Activated CD8-positive, alpha-beta T cell treated with anti-CD3 and anti-CD28 coated beads for 36 hours (primary cell): ENCODE measurements around the gene YOD1. TPM values are rescaled to one million over a fixed set of nuclear protein-coding genes. Genes with fewer than 3 reads are reported as not detected.

Experiments used
- ATAC-seq: fragments of 200-7000 bp; cut with Tn5 transposase; one replicate; pipeline ENCODE4 v1.10.0; 2021; ENCODE audit warnings: mild to moderate bottlenecking, moderate library complexity
- CTCF ChIA-PET: fragments of 350-600 bp; sonication (Branson Sonifier 250); formaldehyde crosslinking; loops from one replicate; lab custom pipeline; 2021; ENCODE audit warnings: antibody characterized with exemption; lab: Charles Lee
- POLR2A ChIA-PET: fragments of 350-600 bp; sonication (Branson Sonifier 250); formaldehyde crosslinking; loops from one replicate; lab custom pipeline; 2021; ENCODE audit warnings: antibody characterized with exemption; lab: Charles Lee
- DNase-seq: peaks from one replicate; pipeline ENCODE4 v3.0.0-alpha.2; 2020
- H3K27ac Mint-ChIP-seq: one replicate; pipeline ENCODE4 v1.8.0; 2021; ENCODE audit warnings: mild to moderate bottlenecking, mixed read lengths
- H3K27me3 Mint-ChIP-seq: one replicate; pipeline ENCODE4 v1.8.0; 2021; ENCODE audit warnings: mixed read lengths
- H3K36me3 Mint-ChIP-seq: one replicate; pipeline ENCODE4 v1.8.0; 2021; ENCODE audit warnings: low read depth, mixed read lengths
- H3K4me1 Mint-ChIP-seq: one replicate; pipeline ENCODE4 v1.8.0; 2021; ENCODE audit warnings: low read depth, mixed read lengths
- H3K4me3 Mint-ChIP-seq: one replicate; pipeline ENCODE4 v1.8.0; 2021; ENCODE audit warnings: mild to moderate bottlenecking, moderate library complexity, mixed read lengths
- H3K9me3 Mint-ChIP-seq: one replicate; pipeline ENCODE4 v1.8.0; 2021; ENCODE audit warnings: mixed read lengths
- CTCF ChIP-seq: fragments of 200-600 bp; IDR thresholded peaks from one replicate; pipeline ENCODE4 v1.8.0; 2022; ENCODE audit warnings: antibody characterized with exemption, mild to moderate bottlenecking
- intact Hi-C: fragments of 100-400 bp; cut with micrococcal nuclease; formaldehyde crosslinking; loops from one replicate; pipeline ENCODE4 v1.10.0; 2022
- total RNA-seq, 2 experiments: library from RNA; stranded (reverse); gene quantifications; one replicate each; pipeline ENCODE4 v1.2.3, GENCODE V29; 2021

Gene YOD1
- total RNA-seq, 2 experiments from 2014 or later: 7.4 to 7.5 TPM

GRCh38 chr1:207020709-207021107, 30.3 kb downstream of the YOD1 start:
- Mint-ChIP-seq H3K27me3 (peaks cover 2% of the 10 kb centered on the region), H3K4me3 (no peak overlapping the region), H3K9me3 (no peaks in the 10 kb centered on the region), H3K4me1 (peaks cover 14% of the 10 kb centered on the region), H3K27ac (peak overlapping the region; percentile 72), H3K36me3 (no peaks in the 10 kb centered on the region)
- ChIA-PET CTCF (interaction anchor here (1.4 to 1.8 kb wide), 3 partner anchors 15 to 85 kb away, joined by 3 to 9 read pairs (median 4); no protein-coding TSS in a partner anchor), POLR2A (interaction anchor here (0.6 kb wide), 1 partner anchor 25 kb away, joined by 3 read pairs; no protein-coding TSS in a partner anchor)
- no peak for TF ChIP-seq CTCF
- DNase-seq (peak; percentile 44), ATAC-seq (peak; percentile 85)
- intact Hi-C loops: no loop called here

GRCh38 chr1:207020065-207020708, 30.8 kb downstream of the YOD1 start:
- H3K27me3 Mint-ChIP-seq: peaks cover 2% of the 10 kb centered on the region
- H3K27ac Mint-ChIP-seq: no peak overlapping the region
- H3K4me1 Mint-ChIP-seq: peaks cover 14% of the 10 kb centered on the region
- no peaks in the 10 kb centered on the region for H3K36me3 Mint-ChIP-seq
- no peak overlapping the region for H3K4me3 Mint-ChIP-seq
- DNase-seq (no peak), ATAC-seq (no peak)
- ChIA-PET POLR2A (interaction anchor here (0.6 to 1.3 kb wide), 2 partner anchors 25 to 92 kb away, joined by 3 to 4 read pairs; no protein-coding TSS in a partner anchor), CTCF (interaction anchor here (1.4 to 2.1 kb wide), 4 partner anchors 14 to 85 kb away, joined by 3 to 9 read pairs (median 4); no protein-coding TSS in a partner anchor)
- TF ChIP-seq CTCF: no peak
- intact Hi-C loops: no loop called here
- no peaks in the 10 kb centered on the region for H3K9me3 Mint-ChIP-seq

- Mint-ChIP-seq H3K27me3 (peaks cover 2% of the 10 kb centered on the region), H3K4me3 (no peak overlapping the region)
These were observed 31.3 kb downstream of the YOD1 start for GRCh38 chr1:207019661-207020060.

DNA sequence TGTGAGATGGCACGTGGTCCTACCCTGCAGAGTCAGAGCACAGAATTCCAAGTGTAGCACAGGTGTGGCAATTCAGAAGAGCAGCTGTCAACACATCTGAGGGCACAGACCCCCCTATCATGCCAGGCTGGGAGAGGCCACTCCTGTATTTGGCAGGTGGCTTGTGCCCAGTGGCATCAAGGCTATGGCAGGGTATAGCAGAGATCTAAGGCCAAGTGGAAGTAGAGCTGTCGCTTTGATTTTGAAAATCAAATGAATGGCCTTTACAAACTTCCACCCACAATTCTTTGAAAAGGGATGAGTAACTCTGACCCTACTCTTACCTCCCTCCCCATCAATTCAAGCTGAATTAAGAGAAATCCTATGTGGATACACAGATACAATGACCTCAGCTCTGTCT, 31.8 kb downstream of the YOD1 start:
- intact Hi-C loops: no loop called here
- CTCF ChIA-PET: interaction anchor here (1.3 to 2.1 kb wide), 4 partner anchors 13 to 361 kb away, joined by 3 to 9 read pairs (median 6); no protein-coding TSS in a partner anchor

More at GRCh38 chr1:207019661-207020060, 31.3 kb downstream of the YOD1 start:
- no peak for TF ChIP-seq CTCF
- CTCF ChIA-PET: interaction anchor here (1.4 to 2.1 kb wide), 4 partner anchors 14 to 84 kb away, joined by 4 to 9 read pairs (median 6); no protein-coding TSS in a partner anchor
- Mint-ChIP-seq H3K4me1 (peaks cover 12% of the 10 kb centered on the region), H3K27ac (no peak overlapping the region), H3K9me3 (no peaks in the 10 kb centered on the region), H3K36me3 (no peaks in the 10 kb centered on the region)
- DNase-seq (no peak), ATAC-seq (no peak)
- intact Hi-C loops: no loop called here
- POLR2A ChIA-PET: interaction anchor here (1.3 kb wide), 1 partner anchor 92 kb away, joined by 4 read pairs; no protein-coding TSS in a partner anchor

More for the DNA sequence above, 31.8 kb downstream of the YOD1 start:
- no peak overlapping the region for H3K4me3 Mint-ChIP-seq
- ATAC-seq (no peak), DNase-seq (no peak)
- H3K4me1 Mint-ChIP-seq: peaks cover 8% of the 10 kb centered on the region
- peaks cover 2% of the 10 kb centered on the region for H3K27me3 Mint-ChIP-seq
- no peaks in the 10 kb centered on the region for H3K36me3 Mint-ChIP-seq
- POLR2A ChIA-PET: interaction anchor here (1.3 kb wide), 1 partner anchor 91 kb away, joined by 4 read pairs; no protein-coding TSS in a partner anchor
- no peaks in the 10 kb centered on the region for H3K9me3 Mint-ChIP-seq
- no peak overlapping the region for H3K27ac Mint-ChIP-seq
- no peak for TF ChIP-seq CTCF
